B cell (primary cell): Measurements from ENCODE around the gene ZNF701.
"Not testable (repeated sequence)": the region's sequence is repeated elsewhere in the genome, so short reads cannot be mapped to it uniquely, and the experiment has no call there.

Source experiments
- CTCF ChIP-seq: fragments of 200-600 bp; IDR thresholded peaks from one replicate; pipeline ENCODE4 v1.8.0; 2022; ENCODE audit warnings: antibody characterized with exemption, mild to moderate bottlenecking
- EZH2 ChIP-seq: IDR thresholded peaks from 2 replicates; pipeline ENCODE4 v1.6.1; 2012; ENCODE audit warnings: borderline replicate concordance, low read depth, mild to moderate bottlenecking, moderate library complexity, low read length; ENCODE audit not compliant: insufficient read depth, poor library complexity, severe bottlenecking

- TF ChIP-seq EZH2, CTCF: not testable (repeated sequence)
These were observed 31.3 kb upstream of the ZNF701 start for GRCh38 chr19:52538815-52539214.
